ENCODE data around the gene VPS26C. TPM values are rescaled to one million over a fixed set of nuclear protein-coding genes. Genes with fewer than 3 reads are reported as not detected.

VPS26C gene
- total RNA-seq, 1 donor from 2014 or later = 80.8 TPM

- no peaks in the 10 kb centered on the region for H3K36me3 ChIP-seq (ENCODE audit: control insufficient read depth, insufficient read depth, low read length)
- no peak for TF ChIP-seq CTCF (IDR thresholded peaks at IDR 0.05; ENCODE audit: insufficient read depth, low read length, poor library complexity, severe bottlenecking)
- H3K27me3 ChIP-seq (ENCODE audit: control insufficient read depth, insufficient read depth, low read length) = no peaks in the 10 kb centered on the region
- no peak overlapping the region for H3K4me3 ChIP-seq (ENCODE audit: low read depth, low read length)
- DNase-seq (ENCODE audit: low read depth) = no peak
These were observed 34.7 kb downstream of the VPS26C start for GRCh38 chr21:37232274-37233018.

GRCh38 chr21:37231671-37232070 lies 35.5 kb downstream of the VPS26C start:
- DNase-seq (ENCODE audit: low read depth) = no peak
- no peak overlapping the region for H3K4me3 ChIP-seq (ENCODE audit: low read depth, low read length)
- H3K36me3 ChIP-seq (ENCODE audit: control insufficient read depth, insufficient read depth, low read length) = no peaks in the 10 kb centered on the region
- TF ChIP-seq CTCF (IDR thresholded peaks at IDR 0.05; ENCODE audit: insufficient read depth, low read length, poor library complexity, severe bottlenecking) = no peak
- H3K27me3 ChIP-seq (ENCODE audit: control insufficient read depth, insufficient read depth, low read length) = no peaks in the 10 kb centered on the region

GRCh38 chr21:37231249-37231645 lies 35.9 kb downstream of the VPS26C start:
- no peak for TF ChIP-seq CTCF (IDR thresholded peaks at IDR 0.05; ENCODE audit: insufficient read depth, low read length, poor library complexity, severe bottlenecking)
- Histone ChIP-seq H3K4me3 (ENCODE audit: low read depth, low read length) (no peak overlapping the region), H3K36me3 (ENCODE audit: control insufficient read depth, insufficient read depth, low read length) (peaks cover 1% of the 10 kb centered on the region), H3K27me3 (ENCODE audit: control insufficient read depth, insufficient read depth, low read length) (no peaks in the 10 kb centered on the region)
- DNase-seq (ENCODE audit: low read depth) = no peak

GRCh38 chr21:37230632-37231248 lies 36.4 kb downstream of the VPS26C start:
- H3K4me3 ChIP-seq (ENCODE audit: low read depth, low read length) = no peak overlapping the region
- no peak for DNase-seq (ENCODE audit: low read depth)
- TF ChIP-seq CTCF (IDR thresholded peaks at IDR 0.05; ENCODE audit: insufficient read depth, low read length, poor library complexity, severe bottlenecking) = no peak
- H3K36me3 ChIP-seq (ENCODE audit: control insufficient read depth, insufficient read depth, low read length) = peaks cover 1% of the 10 kb centered on the region
- H3K27me3 ChIP-seq (ENCODE audit: control insufficient read depth, insufficient read depth, low read length) = no peaks in the 10 kb centered on the region

GRCh38 chr21:37228003-37228400 lies 39.1 kb downstream of the VPS26C start:
- Histone ChIP-seq H3K4me3 (ENCODE audit: low read depth, low read length) (no peak overlapping the region), H3K27me3 (ENCODE audit: control insufficient read depth, insufficient read depth, low read length) (no peaks in the 10 kb centered on the region), H3K36me3 (ENCODE audit: control insufficient read depth, insufficient read depth, low read length) (peaks cover 1% of the 10 kb centered on the region)
- TF ChIP-seq CTCF (IDR thresholded peaks at IDR 0.05; ENCODE audit: insufficient read depth, low read length, poor library complexity, severe bottlenecking) = no peak
- DNase-seq (ENCODE audit: low read depth) = no peak

Measured in kidney epithelial cell (primary cell).